ENCODE results near the gene RET.

Gene RET

GRCh38 chr10:43070121-43071085, 6.5 kb upstream of the RET start:
- no peak overlapping the region for H2AFZ ChIP-seq (ENCODE audit: low read depth, low read length)
- H3K36me3 ChIP-seq (ENCODE audit: insufficient read depth, low read length) = no peaks in the 10 kb centered on the region
- H3K9me3 ChIP-seq (ENCODE audit: low read length) = no peaks in the 10 kb centered on the region
- peaks cover 35% of the 10 kb centered on the region for H3K27me3 ChIP-seq (ENCODE audit: insufficient read depth, low read length)
- no peaks in the 10 kb centered on the region for H3K4me1 ChIP-seq (ENCODE audit: insufficient read depth, low read length)
- no peak overlapping the region for H3K4me3 ChIP-seq (ENCODE audit: low read length)

- no peak overlapping the region for H2AFZ ChIP-seq (ENCODE audit: low read depth, low read length)
- no peaks in the 10 kb centered on the region for H3K36me3 ChIP-seq (ENCODE audit: insufficient read depth, low read length)
- no peaks in the 10 kb centered on the region for H3K9me3 ChIP-seq (ENCODE audit: low read length)
- peaks cover 47% of the 10 kb centered on the region for H3K27me3 ChIP-seq (ENCODE audit: insufficient read depth, low read length)
- no peak overlapping the region for H3K4me3 ChIP-seq (ENCODE audit: low read length)
- no peaks in the 10 kb centered on the region for H3K4me1 ChIP-seq (ENCODE audit: insufficient read depth, low read length)
Measured at GRCh38 chr10:43071865-43072650, 4.8 kb upstream of the RET start.

GRCh38 chr10:43073191-43073590, 3.7 kb upstream of the RET start:
- H3K4me3 ChIP-seq (ENCODE audit: low read length) = no peak overlapping the region
- no peaks in the 10 kb centered on the region for H3K4me1 ChIP-seq (ENCODE audit: insufficient read depth, low read length)
- H3K36me3 ChIP-seq (ENCODE audit: insufficient read depth, low read length) = no peaks in the 10 kb centered on the region
- no peaks in the 10 kb centered on the region for H3K9me3 ChIP-seq (ENCODE audit: low read length)
- H3K27me3 ChIP-seq (ENCODE audit: insufficient read depth, low read length) = peaks cover 54% of the 10 kb centered on the region
- no peak overlapping the region for H2AFZ ChIP-seq (ENCODE audit: low read depth, low read length)

DNA sequence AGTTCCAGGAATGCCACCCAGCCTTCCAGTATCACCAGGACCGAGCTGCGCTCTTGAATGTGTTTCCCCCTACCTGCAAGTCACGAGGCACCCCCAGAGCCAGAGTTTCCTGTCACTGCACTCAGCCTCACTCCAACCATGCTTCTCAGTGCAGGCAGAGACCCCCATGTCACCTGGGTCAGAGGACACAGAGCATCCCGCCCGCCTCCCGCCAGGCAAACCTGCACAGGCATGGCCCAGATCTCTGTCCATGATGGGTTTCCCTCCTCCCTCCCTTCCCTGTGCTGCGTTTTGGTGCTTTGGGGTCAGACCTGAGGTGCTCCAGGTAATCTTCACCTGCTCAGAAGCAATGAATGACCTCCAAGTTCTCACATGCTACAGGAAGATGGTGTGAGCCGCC, 3.1 kb upstream of the RET start:
- peaks cover 59% of the 10 kb centered on the region for H3K27me3 ChIP-seq (ENCODE audit: insufficient read depth, low read length)
- H3K4me1 ChIP-seq (ENCODE audit: insufficient read depth, low read length) = no peaks in the 10 kb centered on the region
- H3K4me3 ChIP-seq (ENCODE audit: low read length) = no peak overlapping the region
- H2AFZ ChIP-seq (ENCODE audit: low read depth, low read length) = no peak overlapping the region
- H3K9me3 ChIP-seq (ENCODE audit: low read length) = no peaks in the 10 kb centered on the region
- H3K36me3 ChIP-seq (ENCODE audit: insufficient read depth, low read length) = no peaks in the 10 kb centered on the region

- Histone ChIP-seq H3K27me3 (ENCODE audit: insufficient read depth, low read length) (peaks cover 62% of the 10 kb centered on the region), H3K36me3 (ENCODE audit: insufficient read depth, low read length) (no peaks in the 10 kb centered on the region), H3K4me3 (ENCODE audit: low read length) (no peak overlapping the region), H3K4me1 (ENCODE audit: insufficient read depth, low read length) (no peaks in the 10 kb centered on the region), H3K9me3 (ENCODE audit: low read length) (no peaks in the 10 kb centered on the region), H2AFZ (ENCODE audit: low read depth, low read length) (no peak overlapping the region)
Measured at GRCh38 chr10:43074409-43074808, 2.5 kb upstream of the RET start.

DNA sequence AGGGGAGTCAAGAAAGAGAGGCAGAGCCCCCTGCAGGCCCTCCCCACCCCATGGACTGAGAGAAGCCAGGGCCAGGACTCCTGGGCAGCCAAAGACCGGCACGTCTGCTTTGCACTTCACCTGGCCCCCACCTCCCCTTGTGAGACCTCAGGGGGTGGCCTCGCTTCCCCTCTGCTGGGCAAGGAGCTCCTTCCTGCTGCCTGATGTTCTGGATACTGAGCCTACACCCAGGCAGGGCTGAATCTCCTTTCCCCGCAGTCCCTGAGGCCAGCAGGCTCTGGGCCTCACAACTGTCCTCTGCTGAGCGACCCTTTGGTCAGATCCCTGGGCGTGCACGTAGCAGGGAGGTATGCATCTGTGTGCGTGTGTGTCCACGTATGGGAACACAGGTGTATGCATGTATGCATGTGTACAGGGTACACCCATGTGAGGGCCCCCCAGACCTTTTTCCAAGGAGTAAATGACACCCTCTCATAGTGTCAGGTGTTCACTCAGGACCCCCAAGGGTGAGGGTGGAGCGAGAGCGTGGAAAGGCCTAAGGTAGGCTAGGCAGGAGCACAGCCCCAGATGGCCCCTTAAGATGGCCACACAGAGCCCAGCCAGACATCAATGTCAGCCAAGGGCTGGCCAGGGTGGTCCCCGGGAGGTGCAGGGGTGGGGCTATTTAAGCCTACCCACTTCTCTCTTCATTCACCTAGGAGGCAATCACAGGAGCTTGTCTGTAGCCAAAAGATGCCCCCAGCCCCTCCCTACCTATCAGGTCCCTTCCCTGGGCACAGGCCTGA, 1.9 kb upstream of the RET start:
- Histone ChIP-seq H3K4me3 (ENCODE audit: low read length) (no peak overlapping the region), H3K27me3 (ENCODE audit: insufficient read depth, low read length) (peaks cover 67% of the 10 kb centered on the region), H3K36me3 (ENCODE audit: insufficient read depth, low read length) (no peaks in the 10 kb centered on the region), H3K4me1 (ENCODE audit: insufficient read depth, low read length) (no peaks in the 10 kb centered on the region), H2AFZ (ENCODE audit: low read depth, low read length) (no peak overlapping the region), H3K9me3 (ENCODE audit: low read length) (no peaks in the 10 kb centered on the region)

- no peaks in the 10 kb centered on the region for H3K9me3 ChIP-seq (ENCODE audit: low read length)
- no peak overlapping the region for H3K4me3 ChIP-seq (ENCODE audit: low read length)
- H3K36me3 ChIP-seq (ENCODE audit: insufficient read depth, low read length) = no peaks in the 10 kb centered on the region
- no peak overlapping the region for H2AFZ ChIP-seq (ENCODE audit: low read depth, low read length)
- H3K4me1 ChIP-seq (ENCODE audit: insufficient read depth, low read length) = no peaks in the 10 kb centered on the region
- H3K27me3 ChIP-seq (ENCODE audit: insufficient read depth, low read length) = peaks cover 67% of the 10 kb centered on the region
Measured at GRCh38 chr10:43075612-43076003, 1.3 kb upstream of the RET start.

DNA sequence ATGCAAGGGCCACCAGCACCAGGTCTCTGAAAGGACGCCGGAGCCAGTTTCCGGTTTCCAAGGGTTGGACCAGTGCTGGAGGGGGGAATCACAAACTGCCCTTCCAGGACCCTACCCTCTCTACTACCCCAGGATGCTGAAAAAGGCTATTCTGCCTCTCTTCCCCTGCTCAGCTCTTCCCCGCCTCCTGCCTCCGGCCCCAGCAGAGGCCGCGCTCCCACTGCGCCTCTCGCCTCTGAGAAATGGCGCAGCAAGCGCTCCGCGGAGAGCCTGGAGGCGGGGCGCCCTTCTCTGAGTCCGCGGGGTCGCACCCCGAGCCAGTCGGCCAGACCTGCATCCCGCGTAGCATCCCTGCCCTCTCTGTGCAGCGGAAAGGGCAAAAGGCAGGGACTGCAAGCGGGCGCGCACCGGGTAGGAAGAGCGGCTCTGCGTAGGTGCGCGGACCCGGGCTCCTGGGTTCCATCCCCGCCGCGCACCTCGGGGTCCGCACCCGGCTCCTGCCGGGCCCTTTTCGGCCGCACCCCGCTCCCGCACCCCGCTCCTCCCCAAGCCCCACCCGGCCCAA, 476 bp upstream of the RET start:
- H2AFZ ChIP-seq (ENCODE audit: low read depth, low read length) = no peak overlapping the region
- no peak overlapping the region for H3K4me3 ChIP-seq (ENCODE audit: low read length)
- H3K36me3 ChIP-seq (ENCODE audit: insufficient read depth, low read length) = no peaks in the 10 kb centered on the region
- no peaks in the 10 kb centered on the region for H3K4me1 ChIP-seq (ENCODE audit: insufficient read depth, low read length)
- H3K9me3 ChIP-seq (ENCODE audit: low read length) = no peaks in the 10 kb centered on the region
- peaks cover 70% of the 10 kb centered on the region for H3K27me3 ChIP-seq (ENCODE audit: insufficient read depth, low read length)

DNA sequence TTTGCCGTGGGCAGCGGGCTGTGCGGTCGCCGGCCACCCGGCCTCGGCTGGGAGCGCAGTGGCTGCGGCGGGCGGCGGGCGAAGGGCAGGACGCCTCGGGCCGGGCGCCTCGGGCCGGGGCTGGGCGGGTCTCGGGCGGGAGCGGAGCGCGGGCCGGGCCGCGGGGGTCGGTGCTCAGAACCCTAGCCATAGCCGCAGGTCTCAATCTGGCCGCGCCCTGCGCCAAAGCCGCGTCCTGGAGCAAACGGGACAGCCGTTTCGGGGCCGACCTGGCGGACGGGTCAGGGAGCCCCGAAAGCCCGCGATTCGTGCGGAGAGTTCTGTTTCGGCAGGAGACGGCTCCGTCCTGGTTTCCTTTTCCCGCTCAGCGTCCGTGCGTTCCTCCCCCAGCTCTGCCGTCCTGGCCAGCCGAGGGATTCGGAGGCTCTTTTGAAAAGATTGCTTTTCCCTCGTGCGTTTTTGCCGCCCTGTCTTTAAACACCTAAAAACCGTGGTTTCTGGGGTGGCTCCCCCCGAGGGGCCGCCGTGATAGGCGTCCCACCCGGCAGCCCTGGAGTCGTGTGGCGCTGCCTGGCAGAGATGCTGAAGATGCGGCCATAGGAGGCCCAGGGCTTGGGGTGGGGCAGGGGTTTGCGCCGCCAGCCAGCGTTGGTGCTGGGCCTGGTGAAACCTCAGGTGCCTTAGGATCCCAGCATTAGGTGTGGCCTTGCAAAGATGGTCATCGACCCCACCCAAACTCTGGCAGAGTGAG, 727 bp downstream of the RET start:
- Histone ChIP-seq H3K4me1 (ENCODE audit: insufficient read depth, low read length) (no peaks in the 10 kb centered on the region), H3K4me3 (ENCODE audit: low read length) (no peak overlapping the region), H3K9me3 (ENCODE audit: low read length) (no peaks in the 10 kb centered on the region), H3K36me3 (ENCODE audit: insufficient read depth, low read length) (no peaks in the 10 kb centered on the region), H3K27me3 (ENCODE audit: insufficient read depth, low read length) (peaks cover 71% of the 10 kb centered on the region), H2AFZ (ENCODE audit: low read depth, low read length) (no peak overlapping the region)

GRCh38 chr10:43078175-43078985, 1.5 kb downstream of the RET start:
- H3K4me3 ChIP-seq (ENCODE audit: low read length) = no peak overlapping the region
- H3K9me3 ChIP-seq (ENCODE audit: low read length) = no peaks in the 10 kb centered on the region
- peaks cover 65% of the 10 kb centered on the region for H3K27me3 ChIP-seq (ENCODE audit: insufficient read depth, low read length)
- H3K36me3 ChIP-seq (ENCODE audit: insufficient read depth, low read length) = no peaks in the 10 kb centered on the region
- H2AFZ ChIP-seq (ENCODE audit: low read depth, low read length) = no peak overlapping the region
- H3K4me1 ChIP-seq (ENCODE audit: insufficient read depth, low read length) = no peaks in the 10 kb centered on the region

DNA sequence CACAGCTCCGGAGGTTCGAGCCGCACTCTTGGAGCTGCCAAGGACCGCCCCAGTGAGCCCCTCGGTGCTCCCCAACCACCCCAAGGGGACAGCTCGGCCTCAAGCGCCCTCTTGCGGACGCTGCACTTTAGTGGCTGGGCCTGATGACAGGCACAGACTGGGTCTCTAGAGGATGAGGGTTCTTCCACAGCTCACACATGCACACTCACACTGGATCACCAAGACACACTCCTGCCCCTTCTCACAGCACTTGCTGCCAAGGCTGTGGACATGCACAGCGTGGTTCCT, 2.1 kb downstream of the RET start:
- Histone ChIP-seq H3K4me1 (ENCODE audit: insufficient read depth, low read length) (no peaks in the 10 kb centered on the region), H3K9me3 (ENCODE audit: low read length) (no peaks in the 10 kb centered on the region), H3K36me3 (ENCODE audit: insufficient read depth, low read length) (no peaks in the 10 kb centered on the region), H3K4me3 (ENCODE audit: low read length) (no peak overlapping the region), H3K27me3 (ENCODE audit: insufficient read depth, low read length) (peaks cover 60% of the 10 kb centered on the region), H2AFZ (ENCODE audit: low read depth, low read length) (no peak overlapping the region)

DNA sequence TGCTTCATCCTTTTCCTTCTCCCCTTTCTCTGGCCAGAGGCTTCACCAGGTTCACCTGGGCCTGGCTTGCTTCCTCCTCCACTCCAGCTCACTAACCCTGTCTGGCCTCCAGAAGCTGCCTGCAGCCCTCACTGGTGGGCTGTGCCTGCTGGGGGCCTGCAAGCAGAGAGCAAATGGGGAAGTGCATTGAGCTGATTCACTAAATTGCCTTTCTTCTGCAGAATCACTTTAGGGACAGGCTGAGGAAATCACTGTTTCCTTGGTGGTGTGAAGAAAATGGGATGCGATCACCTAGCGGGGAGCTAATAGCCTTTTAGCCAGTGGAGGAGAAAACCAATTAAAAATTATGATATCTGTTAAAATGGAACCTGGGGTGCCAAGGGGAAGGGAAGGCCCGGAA, 3.0 kb downstream of the RET start:
- Histone ChIP-seq H3K27me3 (ENCODE audit: insufficient read depth, low read length) (peaks cover 66% of the 10 kb centered on the region), H3K4me1 (ENCODE audit: insufficient read depth, low read length) (no peaks in the 10 kb centered on the region), H3K9me3 (ENCODE audit: low read length) (no peaks in the 10 kb centered on the region), H2AFZ (ENCODE audit: low read depth, low read length) (no peak overlapping the region), H3K4me3 (ENCODE audit: low read length) (no peak overlapping the region), H3K36me3 (ENCODE audit: insufficient read depth, low read length) (no peaks in the 10 kb centered on the region)

Measured in neuron (in vitro differentiated cells).